Subcutaneous abdominal adipose tissue (tissue), 5 donors: ENCODE results near the gene SGCD.
"Not testable (repeated sequence)": the region's sequence is repeated elsewhere in the genome, so short reads cannot be mapped to it uniquely, and the experiment has no call there.

Experiments used
- H3K27ac ChIP-seq: one replicate; pipeline ENCODE4 v1.7.0; 2013; ENCODE audit warnings: low read depth, mild to moderate bottlenecking, inconsistent platforms, low read length, moderate library complexity
- H3K27me3 ChIP-seq, 5 donors: one replicate each; pipeline ENCODE4 v1.7.0; 2013; ENCODE audit warnings: low read length in 5 of 5, inconsistent platforms in 1 of 5; ENCODE audit not compliant: control insufficient read depth in 5 of 5, insufficient read depth in 4 of 5
- H3K36me3 ChIP-seq, 5 donors: one replicate each; pipeline ENCODE4 v1.7.0; 2013; ENCODE audit warnings: low read length in 5 of 5; ENCODE audit not compliant: control insufficient read depth in 5 of 5, insufficient read depth in 5 of 5
- H3K4me1 ChIP-seq, 5 donors: one replicate each; pipeline ENCODE4 v1.7.0; 2013; ENCODE audit warnings: low read length in 5 of 5, mild to moderate bottlenecking in 3 of 5, moderate library complexity in 1 of 5; ENCODE audit not compliant: control insufficient read depth in 5 of 5, insufficient read depth in 5 of 5
- H3K4me3 ChIP-seq, 5 donors: one replicate each; pipeline ENCODE4 v1.7.0; 2013; ENCODE audit warnings: low read length in 5 of 5, low read depth in 1 of 5
- H3K9ac ChIP-seq, 5 donors: one replicate each; pipeline ENCODE4 v1.7.0; 2013; ENCODE audit warnings: low read length in 5 of 5, mild to moderate bottlenecking in 4 of 5, moderate library complexity in 3 of 5
- H3K9me3 ChIP-seq, 5 donors: one replicate each; pipeline ENCODE4 v1.7.0; 2013; ENCODE audit warnings: low read length in 5 of 5; ENCODE audit not compliant: control insufficient read depth in 5 of 5
- donor health status: healthy.
- donor health status: healthy.
- donor health status: healthy.
- donor health status: healthy.
- donor health status: healthy.

SGCD gene

DNA sequence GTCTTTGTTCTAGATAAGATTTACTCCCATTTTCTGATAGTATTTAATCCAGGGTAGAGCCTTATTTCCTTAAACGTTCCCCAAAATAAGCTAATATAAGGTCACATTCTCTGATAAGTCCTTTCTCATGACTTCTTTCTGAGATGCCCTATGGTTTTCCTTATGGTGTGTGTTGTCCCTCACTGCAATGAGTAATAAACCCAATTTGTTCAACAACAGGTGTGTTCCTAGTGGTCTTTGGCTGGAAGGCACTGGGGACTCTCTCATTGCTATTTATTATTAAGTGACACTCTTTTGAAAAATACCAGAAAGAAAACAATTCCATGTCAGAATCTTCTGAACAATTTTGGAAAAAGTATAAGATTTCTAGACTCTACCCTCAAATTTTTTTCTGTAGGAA, 266.6 kb downstream of the SGCD start:
- peaks cover 0 to 4% (median 0%) of the 10 kb centered on the region in 5 donors for H3K36me3 ChIP-seq
- H3K4me1 ChIP-seq = no peaks in the 10 kb centered on the region
- H3K9me3 ChIP-seq = no peaks in the 10 kb centered on the region
- H3K27ac ChIP-seq = no peak overlapping the region
- H3K27me3 ChIP-seq = no peaks in the 10 kb centered on the region
- no peak overlapping the region for H3K4me3 ChIP-seq
- no peak overlapping the region for H3K9ac ChIP-seq

DNA sequence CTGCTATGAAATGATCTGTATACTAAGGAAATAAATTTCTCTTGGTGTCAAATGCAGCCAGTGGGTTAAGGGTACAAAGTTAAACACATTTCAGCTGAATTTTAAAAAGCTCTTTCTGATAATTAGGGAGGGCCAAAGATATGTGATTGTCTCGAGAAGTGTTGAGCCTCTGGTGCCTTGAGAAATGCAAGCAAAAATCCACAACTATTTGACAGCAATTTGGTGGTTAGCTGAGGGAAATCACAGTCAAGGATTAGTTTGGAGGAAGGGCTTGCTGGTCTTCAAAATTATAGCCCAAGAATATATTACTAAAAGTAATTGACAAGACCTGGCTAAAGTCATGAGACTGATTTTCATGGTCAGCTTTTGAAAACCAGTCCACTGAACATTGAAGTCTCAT, 267.4 kb downstream of the SGCD start:
- H3K36me3 ChIP-seq = peaks cover 0 to 4% (median 0%) of the 10 kb centered on the region in 5 donors
- H3K4me3 ChIP-seq = no peak overlapping the region
- H3K27me3 ChIP-seq = no peaks in the 10 kb centered on the region
- no peak overlapping the region for H3K9ac ChIP-seq
- H3K4me1 ChIP-seq = no peaks in the 10 kb centered on the region
- H3K27ac ChIP-seq = no peak overlapping the region
- H3K9me3 ChIP-seq = no peaks in the 10 kb centered on the region

DNA sequence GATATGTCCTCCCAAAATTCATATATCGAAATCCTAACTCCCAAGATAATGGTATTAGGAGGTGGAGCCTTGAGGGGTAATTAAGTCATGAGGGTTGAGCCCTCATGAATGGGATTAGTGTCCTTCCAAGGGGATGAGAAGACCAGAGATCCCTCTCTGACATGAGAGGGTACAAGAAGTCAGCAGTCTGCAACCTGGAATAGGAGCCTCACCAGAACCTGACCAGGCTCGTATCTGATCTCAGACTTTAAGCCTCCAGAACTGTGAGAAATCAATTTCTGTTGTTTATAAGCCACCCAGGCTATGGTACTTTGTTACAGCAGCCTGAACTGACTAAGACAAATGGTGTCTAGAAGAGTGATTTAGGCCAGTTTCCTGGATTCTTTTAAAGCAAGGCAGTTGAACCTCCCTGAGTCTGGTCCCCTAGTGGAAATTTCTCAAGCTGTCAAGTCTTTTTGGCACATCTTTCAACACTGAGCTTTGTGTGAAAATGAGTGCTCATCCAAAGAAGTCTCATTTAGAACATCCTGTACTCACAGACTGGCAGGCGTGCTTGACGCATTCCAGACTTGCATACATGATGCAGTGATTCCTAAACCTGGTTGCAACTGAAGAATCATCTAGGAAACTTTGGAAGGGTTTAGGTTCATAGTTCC, 268.3 kb downstream of the SGCD start:
- Histone ChIP-seq H3K9ac (no peak overlapping the region), H3K9me3 (no peaks in the 10 kb centered on the region), H3K27ac (no peak overlapping the region), H3K27me3 (no peaks in the 10 kb centered on the region), H3K4me3 (no peak overlapping the region), H3K36me3 (peaks cover 0 to 2% (median 0%) of the 10 kb centered on the region in 5 donors), H3K4me1 (no peaks in the 10 kb centered on the region)

DNA sequence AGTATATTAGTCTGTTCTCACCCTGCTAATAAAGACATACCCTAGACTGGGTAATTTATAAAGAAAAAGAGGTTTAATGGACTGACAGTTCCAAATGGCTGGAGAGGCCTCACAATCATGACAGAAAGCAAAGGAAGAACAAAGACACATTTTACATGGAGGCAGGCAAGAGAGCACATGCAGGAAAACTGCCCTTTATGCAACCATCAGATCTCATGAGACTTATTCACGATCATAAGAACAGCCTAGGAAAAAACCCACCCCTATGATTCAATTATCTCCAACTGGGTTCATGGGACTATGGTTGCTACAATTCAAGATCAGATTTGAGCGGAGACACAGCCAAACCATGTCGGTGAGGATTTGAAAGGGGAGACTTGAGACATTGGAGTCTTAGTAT, 270.3 kb downstream of the SGCD start:
- Histone ChIP-seq H3K27ac (no peak overlapping the region), H3K27me3 (no peaks in the 10 kb centered on the region), H3K9ac (no peak overlapping the region), H3K4me3 (no peak overlapping the region), H3K9me3 (peaks cover under 1 to 6% (median 4%) of the 10 kb centered on the region in 5 donors), H3K36me3 (peaks cover 0 to 2% (median 0%) of the 10 kb centered on the region in 5 donors), H3K4me1 (no peaks in the 10 kb centered on the region)

DNA sequence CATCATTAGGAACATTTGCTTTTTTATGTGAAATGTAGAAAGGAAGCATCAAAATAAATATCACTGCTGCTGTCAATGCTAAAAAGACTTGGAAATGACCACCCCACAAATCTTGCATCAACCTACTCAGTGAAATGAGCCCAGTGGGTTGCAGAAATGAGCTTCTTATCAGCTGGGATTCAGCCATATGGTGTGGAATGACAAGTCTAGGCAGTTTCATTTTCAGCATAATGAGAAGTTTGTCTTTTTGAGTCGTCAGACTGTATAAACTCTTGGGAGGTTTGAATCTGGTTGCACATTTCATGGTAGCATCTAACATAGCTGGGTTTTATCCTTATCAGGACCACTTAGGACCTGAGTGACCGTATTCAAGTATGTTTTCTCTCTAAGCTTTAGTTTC, 272.0 kb downstream of the SGCD start:
- no peaks in the 10 kb centered on the region for H3K27me3 ChIP-seq
- no peak overlapping the region for H3K9ac ChIP-seq
- H3K4me3 ChIP-seq = no peak overlapping the region
- no peak overlapping the region for H3K27ac ChIP-seq
- H3K36me3 ChIP-seq = peaks cover 0 to 2% (median 0%) of the 10 kb centered on the region in 5 donors
- no peaks in the 10 kb centered on the region for H3K4me1 ChIP-seq
- H3K9me3 ChIP-seq = peaks cover 3 to 15% (median 10%) of the 10 kb centered on the region in 5 donors

DNA sequence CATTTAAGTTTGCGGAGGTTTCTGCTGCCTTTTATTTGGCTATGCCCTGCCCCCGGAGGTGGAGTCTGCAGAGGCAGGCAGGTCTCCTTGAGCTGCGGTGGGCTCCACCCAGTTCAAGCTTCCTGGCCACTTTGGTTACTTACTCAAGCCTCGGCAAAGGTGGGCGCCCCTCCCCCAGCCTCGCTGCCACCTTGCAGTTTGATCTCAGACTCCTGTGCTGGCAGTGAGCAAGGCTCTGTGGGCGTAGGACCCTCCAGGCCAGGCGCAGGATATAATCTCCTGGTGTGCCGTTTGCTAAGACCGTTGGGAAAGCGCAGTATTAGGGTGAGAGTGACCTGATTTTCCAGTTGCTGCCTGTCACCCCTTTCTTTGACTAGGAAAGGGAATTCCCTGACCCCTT, 283.6 kb downstream of the SGCD start:
- H3K9ac ChIP-seq = not testable (repeated sequence)

DNA sequence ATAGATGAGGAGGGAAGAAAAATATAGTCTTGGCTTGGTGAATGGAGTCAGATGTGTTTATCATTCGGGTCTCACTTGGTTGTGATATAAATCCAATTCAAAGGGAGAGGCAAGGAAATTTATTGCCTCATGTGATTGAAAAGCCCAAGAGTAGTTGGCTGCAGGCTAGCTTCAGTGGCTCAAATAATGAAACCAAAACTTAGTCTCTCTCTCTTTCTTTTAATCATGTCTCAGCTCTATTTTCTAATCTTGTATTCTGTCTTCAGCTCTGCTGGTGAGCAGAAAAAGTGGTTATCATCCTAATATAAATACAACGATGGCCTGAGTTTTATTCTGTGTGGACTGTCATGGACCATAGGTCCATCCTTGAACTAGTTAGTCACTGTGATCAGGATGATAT, 288.9 kb downstream of the SGCD start:
- Histone ChIP-seq H3K4me1 (no peaks in the 10 kb centered on the region), H3K27ac (no peak overlapping the region), H3K9me3 (peaks cover 0 to 19% (median 13%) of the 10 kb centered on the region in 5 donors), H3K9ac (no peak overlapping the region), H3K4me3 (no peak overlapping the region), H3K36me3 (peaks cover 0 to 2% (median 0%) of the 10 kb centered on the region in 5 donors), H3K27me3 (no peaks in the 10 kb centered on the region)

More for the DNA sequence above, 283.6 kb downstream of the SGCD start:
- H3K36me3 ChIP-seq, H3K4me1 ChIP-seq, H3K27ac ChIP-seq, H3K27me3 ChIP-seq, H3K4me3 ChIP-seq: not testable (repeated sequence)
- H3K9me3 ChIP-seq = peaks cover 0 to 27% (median 16%) of the 10 kb centered on the region in 5 donors

DNA sequence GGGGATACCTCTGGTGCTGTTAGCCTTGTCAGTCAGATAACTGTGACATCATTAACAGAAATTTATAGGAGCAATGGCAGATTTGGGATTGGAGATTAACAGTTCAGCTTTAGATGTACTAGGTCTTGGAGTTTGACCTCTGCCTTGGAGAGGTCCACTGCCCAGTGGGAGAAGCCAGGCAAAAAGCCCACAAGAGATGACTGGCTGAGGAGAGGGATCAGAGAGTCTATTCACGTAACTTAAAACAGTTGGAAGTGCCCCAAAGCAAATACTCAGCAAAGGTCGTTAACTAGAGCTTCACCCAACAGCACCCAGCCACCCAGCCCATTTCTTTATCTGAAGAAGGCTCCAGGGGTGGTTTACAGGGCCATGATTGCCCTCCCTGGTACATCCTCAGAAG, 290.5 kb downstream of the SGCD start:
- H3K27ac ChIP-seq = no peak overlapping the region
- H3K4me3 ChIP-seq = no peak overlapping the region
- no peak overlapping the region for H3K9ac ChIP-seq
- H3K9me3 ChIP-seq = peaks cover 0 to 11% (median 3%) of the 10 kb centered on the region in 5 donors
- no peaks in the 10 kb centered on the region for H3K4me1 ChIP-seq
- H3K27me3 ChIP-seq = no peaks in the 10 kb centered on the region
- H3K36me3 ChIP-seq = no peaks in the 10 kb centered on the region

DNA sequence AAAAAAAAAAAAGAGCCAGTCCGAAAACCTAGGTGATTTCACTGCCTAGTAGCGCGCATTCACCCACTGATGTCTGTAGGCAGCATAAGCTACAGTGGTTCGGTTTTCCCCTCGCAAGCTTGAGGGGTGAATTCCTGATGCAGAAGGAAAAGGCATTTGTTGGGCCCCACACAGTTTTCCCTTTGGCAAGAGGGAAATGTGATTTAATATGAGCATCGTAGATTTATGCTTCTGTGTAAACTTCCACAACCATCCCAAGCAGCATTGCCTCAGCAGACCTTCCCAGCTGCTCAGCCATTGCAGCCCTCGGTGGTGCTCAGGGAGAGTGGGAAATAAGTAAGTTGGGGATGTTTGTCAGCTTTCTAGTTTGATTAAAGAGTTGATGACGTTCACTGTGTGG, 291.6 kb downstream of the SGCD start:
- H3K4me1 ChIP-seq = no peaks in the 10 kb centered on the region
- no peaks in the 10 kb centered on the region for H3K36me3 ChIP-seq
- H3K27me3 ChIP-seq = no peaks in the 10 kb centered on the region
- H3K9me3 ChIP-seq = peaks cover 0 to 2% (median 0%) of the 10 kb centered on the region in 5 donors
- no peak overlapping the region for H3K4me3 ChIP-seq
- H3K27ac ChIP-seq = no peak overlapping the region
- H3K9ac ChIP-seq = no peak overlapping the region

DNA sequence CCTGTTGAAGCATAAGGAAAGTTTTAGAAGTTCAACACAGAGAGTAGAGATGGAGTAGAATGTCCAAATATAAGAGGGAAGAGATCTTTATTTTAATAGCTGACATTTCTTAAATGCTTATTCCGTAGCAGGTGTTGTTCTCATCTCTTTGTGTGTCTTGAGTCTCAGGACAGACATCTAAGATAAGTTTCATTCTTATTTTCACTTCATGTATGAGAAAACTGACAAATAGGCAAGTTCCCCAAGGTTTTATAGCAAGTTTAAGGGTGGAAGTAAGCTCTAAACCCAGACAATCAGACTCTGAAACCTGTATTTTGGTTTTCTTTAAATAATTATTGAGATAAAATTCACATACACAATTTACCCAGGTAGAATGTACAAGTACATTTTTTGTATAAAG, 294.8 kb downstream of the SGCD start:
- Histone ChIP-seq H3K4me1 (no peaks in the 10 kb centered on the region), H3K27me3 (no peaks in the 10 kb centered on the region), H3K4me3 (no peak overlapping the region), H3K36me3 (no peaks in the 10 kb centered on the region), H3K9ac (no peak overlapping the region), H3K27ac (no peak overlapping the region), H3K9me3 (no peaks in the 10 kb centered on the region)
